ENCODE results near the gene MIOS. TPM values are rescaled to one million over a fixed set of nuclear protein-coding genes. Genes with fewer than 3 reads are reported as not detected.
A peak's percentile ranks its signal among the peaks of the same experiment; 100 is the strongest.

MIOS gene
- total RNA-seq, 2 donors from 2014 or later: 23.6 to 32.6 TPM

DNA sequence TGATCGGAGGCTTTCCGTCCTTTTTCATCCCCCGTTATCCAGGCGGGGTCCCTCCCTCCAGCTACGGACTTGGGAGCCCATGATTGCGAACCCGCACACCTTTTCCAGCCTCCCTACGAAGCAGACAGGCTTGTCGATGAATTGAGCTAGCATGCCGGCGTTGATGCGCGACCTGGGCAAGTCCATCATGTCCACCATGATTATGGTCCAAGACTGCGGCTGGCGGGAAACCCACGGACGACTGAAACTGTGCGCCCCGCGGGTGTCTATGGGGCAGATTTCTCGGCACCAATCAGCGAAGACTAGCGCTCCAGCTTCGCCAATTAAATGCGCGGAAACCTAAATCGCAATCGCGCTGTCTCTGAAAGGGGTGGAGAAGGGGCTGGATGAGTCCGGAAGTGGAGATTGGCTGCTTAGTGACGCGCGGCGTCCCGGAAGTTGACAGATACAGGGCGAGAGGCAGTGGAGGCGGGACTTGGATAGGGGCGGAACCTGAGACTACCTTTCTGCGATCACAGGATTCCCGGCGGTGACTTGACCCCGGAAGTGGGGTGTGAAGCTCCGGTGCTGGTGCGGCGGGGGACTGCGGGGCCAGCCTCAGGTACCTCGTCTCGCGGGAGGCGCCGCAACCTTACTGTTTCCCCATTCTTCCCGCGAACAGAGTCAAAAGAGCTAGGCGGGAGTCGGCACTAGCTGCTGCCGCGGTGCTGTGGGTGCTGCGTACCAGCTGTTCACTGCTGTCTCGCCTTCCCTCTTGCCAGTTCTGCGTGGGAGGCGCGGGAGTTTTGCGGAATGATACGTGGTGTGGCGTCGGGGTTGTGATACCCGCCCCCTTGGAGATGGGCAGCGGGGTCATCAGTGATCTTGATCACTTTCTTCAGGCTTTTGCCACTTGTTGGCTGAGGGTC, 73.8 kb downstream of the MIOS start, which contains the start of gene UMAD1:
TSS of gene UMAD1 (plus strand) at position 532 of the 908 bp plus-strand sequence. CDS start 32,620 bp downstream, outside the sequence.
- ATAC-seq (ENCODE audit: insufficient number of reproducible peaks, low FRiP score, low read depth): peak; percentile 100
- H3K27me3 ChIP-seq (replicated peaks; ENCODE audit: insufficient read depth): no peaks in the 10 kb centered on the region
- peak; percentile 92 for DNase-seq (ENCODE audit: low spot score)
- peaks cover 4 to 24% of the 10 kb centered on the region in 2 donors for H3K4me1 ChIP-seq (ENCODE audit: control insufficient read depth in 1 of 2, low read depth in 2 of 2)
- no peaks in the 10 kb centered on the region for H3K9me3 ChIP-seq
- no peaks in the 10 kb centered on the region for H3K36me3 ChIP-seq
- H3K4me3 ChIP-seq: peak within 1 kb of the TSS; percentile 91
- TF ChIP-seq, protein P1, sequence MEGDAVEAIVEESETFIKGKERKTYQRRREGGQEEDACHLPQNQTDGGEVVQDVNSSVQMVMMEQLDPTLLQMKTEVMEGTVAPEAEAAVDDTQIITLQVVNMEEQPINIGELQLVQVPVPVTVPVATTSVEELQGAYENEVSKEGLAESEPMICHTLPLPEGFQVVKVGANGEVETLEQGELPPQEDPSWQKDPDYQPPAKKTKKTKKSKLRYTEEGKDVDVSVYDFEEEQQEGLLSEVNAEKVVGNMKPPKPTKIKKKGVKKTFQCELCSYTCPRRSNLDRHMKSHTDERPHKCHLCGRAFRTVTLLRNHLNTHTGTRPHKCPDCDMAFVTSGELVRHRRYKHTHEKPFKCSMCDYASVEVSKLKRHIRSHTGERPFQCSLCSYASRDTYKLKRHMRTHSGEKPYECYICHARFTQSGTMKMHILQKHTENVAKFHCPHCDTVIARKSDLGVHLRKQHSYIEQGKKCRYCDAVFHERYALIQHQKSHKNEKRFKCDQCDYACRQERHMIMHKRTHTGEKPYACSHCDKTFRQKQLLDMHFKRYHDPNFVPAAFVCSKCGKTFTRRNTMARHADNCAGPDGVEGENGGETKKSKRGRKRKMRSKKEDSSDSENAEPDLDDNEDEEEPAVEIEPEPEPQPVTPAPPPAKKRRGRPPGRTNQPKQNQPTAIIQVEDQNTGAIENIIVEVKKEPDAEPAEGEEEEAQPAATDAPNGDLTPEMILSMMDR (IDR thresholded peaks at IDR 0.05): no peak
- peak within 1 kb of the TSS; percentile 67 to 85 for H3K27ac ChIP-seq

DNA sequence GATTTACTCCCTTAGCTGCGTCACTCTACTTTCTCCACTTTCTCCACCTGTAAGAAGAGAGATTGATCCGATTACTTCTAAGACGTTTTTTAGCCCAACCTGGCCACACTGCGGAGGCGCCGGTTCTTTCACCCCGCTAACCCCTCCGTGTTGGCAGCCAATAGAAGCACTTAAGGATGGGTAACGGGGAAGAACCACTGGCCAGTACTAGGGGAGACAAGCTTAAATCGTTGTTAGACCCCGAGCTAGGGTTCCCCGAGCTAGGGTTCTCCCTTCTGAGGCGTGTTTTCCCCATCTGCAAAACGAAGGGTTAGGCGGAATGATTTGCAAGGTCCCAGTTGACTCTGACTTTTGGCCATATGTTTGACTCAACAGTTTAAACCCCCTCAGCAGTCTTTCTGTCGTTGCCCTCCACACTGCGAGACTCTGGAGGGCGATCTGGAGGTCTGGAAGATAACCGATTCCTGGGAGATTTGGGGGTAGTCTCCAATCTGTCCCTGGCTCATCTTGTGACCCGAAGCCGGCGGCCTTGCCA, 74.5 kb downstream of the MIOS start:
- ATAC-seq (ENCODE audit: insufficient number of reproducible peaks, low FRiP score, low read depth) (no peak), DNase-seq (ENCODE audit: low spot score) (no peak)
- Histone ChIP-seq H3K27ac (peak overlapping the region; percentile 67 to 85), H3K4me1 (ENCODE audit: control insufficient read depth in 1 of 2, low read depth in 2 of 2) (peaks cover 4 to 24% of the 10 kb centered on the region in 2 donors), H3K4me3 (peak overlapping the region; percentile 91), H3K27me3 (replicated peaks; ENCODE audit: insufficient read depth) (no peaks in the 10 kb centered on the region), H3K36me3 (no peaks in the 10 kb centered on the region), H3K9me3 (no peaks in the 10 kb centered on the region)
- TF ChIP-seq, protein P1 (IDR thresholded peaks at IDR 0.05): no peak

DNA sequence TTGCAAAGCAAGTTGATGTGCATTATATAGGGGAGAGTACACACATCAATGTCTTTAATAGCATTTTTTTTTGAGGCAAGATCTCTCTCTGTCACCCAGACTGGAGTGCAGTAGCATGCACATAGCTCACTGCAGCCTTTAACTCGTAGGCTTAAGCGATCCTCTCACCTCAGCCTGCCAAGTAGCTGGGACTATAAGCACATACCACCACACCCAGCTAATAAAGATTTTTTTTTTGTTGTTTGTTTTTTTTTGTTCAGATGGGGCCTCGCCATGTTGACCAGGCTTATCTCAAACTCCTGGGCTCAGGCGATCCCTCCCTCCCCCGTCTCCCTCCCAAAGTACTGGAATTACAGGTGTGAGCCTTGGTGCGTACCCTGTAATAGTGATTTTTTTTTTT, 75.4 kb downstream of the MIOS start:
- TF ChIP-seq, protein P1 (IDR thresholded peaks at IDR 0.05): no peak
- Histone ChIP-seq H3K4me3 (no peak overlapping the region), H3K27me3 (replicated peaks; ENCODE audit: insufficient read depth) (no peaks in the 10 kb centered on the region), H3K36me3 (no peaks in the 10 kb centered on the region), H3K9me3 (no peaks in the 10 kb centered on the region), H3K4me1 (ENCODE audit: control insufficient read depth in 1 of 2, low read depth in 2 of 2) (peaks cover 4 to 24% of the 10 kb centered on the region in 2 donors), H3K27ac (no peak overlapping the region)
- ATAC-seq (ENCODE audit: insufficient number of reproducible peaks, low FRiP score, low read depth): no peak
- no peak for DNase-seq (ENCODE audit: low spot score)

DNA sequence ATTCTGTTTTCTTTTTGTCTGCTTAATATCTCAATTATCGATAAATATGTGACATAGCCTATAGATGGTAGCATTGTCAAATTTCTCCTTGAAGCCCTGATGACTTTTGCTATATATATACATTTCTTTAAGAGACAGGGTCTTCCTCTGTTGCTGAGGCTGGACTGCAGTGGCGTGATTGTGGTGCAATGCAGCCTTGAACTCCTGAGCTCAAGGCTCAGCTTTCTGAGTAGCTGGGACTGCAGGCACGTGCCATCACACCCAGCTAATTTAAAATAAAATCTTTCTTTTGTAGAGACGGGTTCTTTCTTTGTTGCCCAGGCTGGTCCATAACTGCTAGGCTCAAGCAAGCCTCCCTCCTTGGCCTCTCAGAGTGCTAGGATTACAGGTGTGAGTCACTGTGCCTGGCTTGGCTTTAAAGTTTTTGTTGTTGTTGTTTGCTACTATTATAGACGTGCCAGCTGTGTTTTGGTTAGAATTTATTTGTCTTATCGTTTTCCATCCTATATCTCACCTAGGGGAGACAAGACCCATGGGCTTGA, 80.9 kb downstream of the MIOS start:
- H3K36me3 ChIP-seq: no peaks in the 10 kb centered on the region
- DNase-seq (ENCODE audit: low spot score) (no peak), ATAC-seq (ENCODE audit: insufficient number of reproducible peaks, low FRiP score, low read depth) (no peak)
- TF ChIP-seq, protein P1 (IDR thresholded peaks at IDR 0.05): no peak
- no peak overlapping the region for H3K27ac ChIP-seq
- H3K27me3 ChIP-seq (replicated peaks; ENCODE audit: insufficient read depth): no peaks in the 10 kb centered on the region
- H3K9me3 ChIP-seq: no peaks in the 10 kb centered on the region
- peaks cover 0 to 2% of the 10 kb centered on the region in 2 donors for H3K4me1 ChIP-seq (ENCODE audit: control insufficient read depth in 1 of 2, low read depth in 2 of 2)
- no peak overlapping the region for H3K4me3 ChIP-seq

DNA sequence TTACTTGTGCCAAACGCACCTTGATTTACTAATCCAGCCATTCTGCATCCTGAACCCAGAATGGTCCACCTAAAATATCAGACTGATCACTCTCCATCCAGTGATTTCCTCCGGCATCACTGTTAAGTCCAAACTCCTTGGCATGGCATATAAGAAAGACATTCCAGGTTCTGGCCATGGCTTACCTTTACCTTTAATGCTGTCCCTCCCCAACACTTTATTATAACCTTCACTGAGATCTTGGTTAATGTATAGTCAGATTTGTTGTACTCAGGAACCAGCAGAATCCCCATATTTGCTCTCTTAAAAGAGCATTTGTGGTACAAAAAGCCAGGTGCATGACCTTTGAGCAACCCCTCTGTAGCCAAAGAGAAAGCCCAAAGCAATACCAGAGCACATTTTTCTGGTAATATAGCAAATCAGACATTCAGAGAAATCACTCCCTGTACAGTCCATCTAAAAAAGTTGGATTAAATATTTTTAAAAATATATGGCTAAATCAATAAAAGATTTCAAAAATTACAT, 84.1 kb downstream of the MIOS start:
- Histone ChIP-seq H3K36me3 (no peaks in the 10 kb centered on the region), H3K4me1 (ENCODE audit: control insufficient read depth in 1 of 2, low read depth in 2 of 2) (no peaks in the 10 kb centered on the region), H3K4me3 (no peak overlapping the region), H3K9me3 (no peaks in the 10 kb centered on the region), H3K27me3 (replicated peaks; ENCODE audit: insufficient read depth) (no peaks in the 10 kb centered on the region), H3K27ac (no peak overlapping the region)
- TF ChIP-seq, protein P1 (IDR thresholded peaks at IDR 0.05): no peak
- ATAC-seq (ENCODE audit: insufficient number of reproducible peaks, low FRiP score, low read depth) (no peak), DNase-seq (ENCODE audit: low spot score) (no peak)

Data from thoracic aorta (tissue), 2 donors.